Measurements from ENCODE around the gene XYLT2. TPM values are rescaled to one million over a fixed set of nuclear protein-coding genes. Genes with fewer than 3 reads are reported as not detected.

The XYLT2 gene
- total RNA-seq, 1 donor = 60.5 TPM

DNA sequence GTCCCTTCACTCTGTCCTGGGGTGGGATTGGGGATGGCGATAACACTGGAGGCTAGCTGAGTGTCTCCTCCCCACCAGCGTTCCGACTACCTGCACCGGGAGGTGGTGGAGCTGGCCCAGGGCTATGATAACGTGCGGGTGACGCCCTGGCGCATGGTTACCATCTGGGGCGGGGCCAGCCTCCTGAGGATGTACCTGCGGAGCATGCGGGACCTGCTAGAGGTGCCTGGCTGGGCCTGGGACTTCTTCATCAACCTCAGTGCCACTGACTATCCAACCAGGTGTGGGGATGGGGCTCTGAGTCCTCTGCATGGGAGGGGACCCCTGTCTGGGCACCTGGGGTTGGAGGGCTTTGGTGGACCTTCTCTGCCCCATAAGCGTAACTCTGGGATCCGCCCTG lies 8.8 kb downstream of the XYLT2 start:
- TF ChIP-seq, protein P1, sequence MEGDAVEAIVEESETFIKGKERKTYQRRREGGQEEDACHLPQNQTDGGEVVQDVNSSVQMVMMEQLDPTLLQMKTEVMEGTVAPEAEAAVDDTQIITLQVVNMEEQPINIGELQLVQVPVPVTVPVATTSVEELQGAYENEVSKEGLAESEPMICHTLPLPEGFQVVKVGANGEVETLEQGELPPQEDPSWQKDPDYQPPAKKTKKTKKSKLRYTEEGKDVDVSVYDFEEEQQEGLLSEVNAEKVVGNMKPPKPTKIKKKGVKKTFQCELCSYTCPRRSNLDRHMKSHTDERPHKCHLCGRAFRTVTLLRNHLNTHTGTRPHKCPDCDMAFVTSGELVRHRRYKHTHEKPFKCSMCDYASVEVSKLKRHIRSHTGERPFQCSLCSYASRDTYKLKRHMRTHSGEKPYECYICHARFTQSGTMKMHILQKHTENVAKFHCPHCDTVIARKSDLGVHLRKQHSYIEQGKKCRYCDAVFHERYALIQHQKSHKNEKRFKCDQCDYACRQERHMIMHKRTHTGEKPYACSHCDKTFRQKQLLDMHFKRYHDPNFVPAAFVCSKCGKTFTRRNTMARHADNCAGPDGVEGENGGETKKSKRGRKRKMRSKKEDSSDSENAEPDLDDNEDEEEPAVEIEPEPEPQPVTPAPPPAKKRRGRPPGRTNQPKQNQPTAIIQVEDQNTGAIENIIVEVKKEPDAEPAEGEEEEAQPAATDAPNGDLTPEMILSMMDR (IDR thresholded peaks at IDR 0.05; ENCODE audit: insufficient read depth, low read depth, low read length) = no peak
- no peak for DNase-seq (ENCODE audit: low read depth)
- H3K4me3 ChIP-seq (ENCODE audit: low read depth, low read length) = no peak overlapping the region

DNA sequence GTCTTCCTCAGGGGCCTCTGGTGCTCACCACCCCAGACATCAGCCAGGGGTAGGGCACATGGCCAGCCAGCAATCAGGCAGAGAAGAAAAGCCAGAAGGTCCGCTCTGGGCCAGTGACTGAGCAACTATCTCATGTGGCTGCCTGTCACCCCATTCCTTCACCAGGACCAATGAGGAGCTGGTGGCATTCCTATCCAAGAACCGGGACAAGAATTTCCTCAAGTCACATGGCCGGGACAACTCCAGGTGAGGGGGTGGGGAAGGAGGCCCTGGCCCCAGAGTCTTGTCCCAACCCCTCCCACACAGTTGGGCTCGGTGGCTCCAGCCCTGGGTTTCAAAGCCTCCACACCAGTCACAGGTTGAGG lies 9.4 kb downstream of the XYLT2 start:
- TF ChIP-seq, protein P1 (IDR thresholded peaks at IDR 0.05; ENCODE audit: insufficient read depth, low read depth, low read length) = no peak
- H3K4me3 ChIP-seq (ENCODE audit: low read depth, low read length) = no peak overlapping the region
- no peak for DNase-seq (ENCODE audit: low read depth)

DNA sequence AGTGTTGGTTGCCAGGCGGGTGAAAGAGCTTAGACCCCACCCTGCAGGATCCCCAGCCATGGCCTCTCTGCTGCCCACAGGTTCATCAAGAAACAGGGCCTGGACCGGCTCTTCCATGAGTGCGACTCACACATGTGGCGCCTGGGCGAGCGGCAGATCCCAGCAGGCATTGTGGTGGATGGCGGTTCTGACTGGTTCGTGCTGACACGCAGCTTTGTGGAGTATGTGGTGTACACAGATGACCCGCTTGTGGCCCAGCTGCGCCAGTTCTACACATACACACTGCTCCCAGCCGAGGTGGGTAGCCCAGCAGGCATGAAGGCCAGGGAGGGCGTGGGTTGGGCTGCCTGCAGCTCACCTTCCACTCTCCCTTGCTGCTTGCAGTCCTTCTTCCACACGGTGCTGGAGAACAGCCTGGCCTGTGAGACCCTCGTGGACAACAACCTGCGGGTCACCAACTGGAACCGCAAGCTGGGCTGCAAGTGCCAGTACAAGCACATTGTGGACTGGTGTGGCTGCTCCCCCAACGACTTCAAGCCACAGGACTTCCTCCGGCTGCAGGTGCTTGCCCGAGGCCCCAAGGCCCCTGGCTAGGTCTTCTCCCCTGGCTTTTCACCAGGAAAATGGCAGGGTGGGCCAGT lies 9.9 kb downstream of the XYLT2 start:
- DNase-seq (ENCODE audit: low read depth) = no peak
- H3K4me3 ChIP-seq (ENCODE audit: low read depth, low read length) = no peak overlapping the region
- TF ChIP-seq, protein P1 (IDR thresholded peaks at IDR 0.05; ENCODE audit: insufficient read depth, low read depth, low read length) = no peak

DNA sequence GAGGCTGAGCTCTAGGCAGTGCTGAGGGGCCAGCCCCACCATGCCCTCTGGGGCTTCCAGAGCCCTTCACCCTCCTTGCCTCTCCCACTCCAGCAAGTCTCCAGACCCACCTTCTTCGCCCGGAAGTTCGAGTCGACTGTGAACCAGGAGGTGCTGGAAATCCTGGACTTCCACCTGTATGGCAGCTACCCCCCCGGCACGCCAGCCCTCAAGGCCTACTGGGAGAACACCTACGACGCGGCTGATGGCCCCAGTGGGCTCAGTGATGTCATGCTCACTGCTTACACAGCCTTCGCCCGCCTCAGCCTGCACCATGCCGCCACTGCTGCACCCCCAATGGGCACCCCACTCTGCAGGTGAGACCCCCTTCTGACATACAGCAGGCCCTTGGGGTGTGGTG lies 10.5 kb downstream of the XYLT2 start:
- TF ChIP-seq, protein P1 (IDR thresholded peaks at IDR 0.05; ENCODE audit: insufficient read depth, low read depth, low read length) = no peak
- DNase-seq (ENCODE audit: low read depth) = no peak
- H3K4me3 ChIP-seq (ENCODE audit: low read depth, low read length) = no peak overlapping the region

DNA sequence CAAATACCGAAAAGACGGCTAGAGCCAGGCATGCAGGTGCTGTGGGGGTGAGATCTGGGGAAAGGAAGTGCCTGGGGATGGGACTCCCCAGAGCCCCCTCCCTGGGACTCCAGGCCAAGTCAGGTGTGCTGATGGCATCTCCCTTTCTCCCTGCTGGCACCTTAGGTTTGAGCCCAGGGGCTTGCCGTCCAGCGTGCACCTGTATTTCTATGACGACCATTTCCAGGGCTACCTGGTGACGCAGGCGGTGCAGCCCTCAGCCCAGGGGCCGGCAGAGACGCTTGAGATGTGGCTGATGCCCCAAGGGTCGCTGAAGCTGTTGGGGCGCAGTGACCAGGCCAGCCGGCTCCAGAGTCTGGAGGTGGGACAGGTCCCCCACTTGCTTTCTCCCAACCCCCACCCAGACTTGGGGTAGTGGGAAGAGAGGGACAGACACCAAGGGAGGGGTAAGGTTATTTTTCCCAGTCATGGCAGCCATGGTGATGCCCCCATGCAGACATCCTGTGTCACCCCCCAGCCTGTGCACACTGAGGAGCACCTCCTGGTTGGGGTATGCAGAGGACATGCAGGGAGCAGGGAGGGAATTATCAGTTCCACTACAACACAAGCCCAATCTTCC lies 11.1 kb downstream of the XYLT2 start:
- TF ChIP-seq, protein P1 (IDR thresholded peaks at IDR 0.05; ENCODE audit: insufficient read depth, low read depth, low read length) = no peak
- no peak for DNase-seq (ENCODE audit: low read depth)
- no peak overlapping the region for H3K4me3 ChIP-seq (ENCODE audit: low read depth, low read length)

DNA sequence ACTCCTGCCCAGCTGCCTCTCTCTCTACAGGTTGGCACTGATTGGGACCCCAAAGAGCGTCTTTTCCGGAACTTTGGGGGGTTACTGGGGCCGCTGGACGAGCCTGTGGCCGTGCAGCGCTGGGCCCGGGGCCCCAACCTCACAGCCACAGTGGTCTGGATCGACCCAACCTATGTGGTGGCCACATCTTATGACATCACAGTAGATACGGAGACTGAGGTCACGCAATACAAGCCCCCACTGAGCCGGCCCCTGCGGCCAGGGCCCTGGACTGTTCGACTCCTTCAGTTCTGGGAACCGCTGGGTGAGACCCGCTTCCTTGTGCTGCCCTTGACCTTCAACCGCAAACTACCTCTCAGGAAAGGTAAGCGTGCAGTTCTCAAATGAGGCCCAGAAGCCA lies 12.3 kb downstream of the XYLT2 start:
- TF ChIP-seq, protein P1 (IDR thresholded peaks at IDR 0.05; ENCODE audit: insufficient read depth, low read depth, low read length) = no peak
- no peak overlapping the region for H3K4me3 ChIP-seq (ENCODE audit: low read depth, low read length)
- DNase-seq (ENCODE audit: low read depth) = no peak
